Adrenal gland (tissue), 12 donors: ENCODE measurements around the gene SPINT1. TPM values are rescaled to one million over a fixed set of nuclear protein-coding genes. Genes with fewer than 3 reads are reported as not detected.
"Not testable (repeated sequence)": the region's sequence is repeated elsewhere in the genome, so short reads cannot be mapped to it uniquely, and the experiment has no call there.

Experiments used
- DNase-seq, 7 donors: peaks; one replicate each; pipeline ENCODE4 v3.0.0-alpha.2; 2019 to 2020
- H3K27ac ChIP-seq, 5 donors: fragments of 200-600 bp; sonication (generic) in 4 of 5; 1 replicate in 3 of 5; 2 replicates in 2 of 5; pipeline versions ENCODE4 v1.5.1 to v1.8.0; 2016 to 2020; ENCODE audit warnings: mild to moderate bottlenecking in 1 of 5
- H3K27me3 ChIP-seq: fragments of 200-600 bp; 2 replicates; pipeline ENCODE4 v1.8.0; 2021
- H3K36me3 ChIP-seq, 2 donors: fragments of 200-600 bp; replicated peaks in 1 of 2; 1 replicate in 1 of 2; 2 replicates in 1 of 2; pipeline versions ENCODE4 v1.5.1 to v1.8.0; 2018 to 2022
- H3K4me1 ChIP-seq, 2 donors: fragments of 200-600 bp; replicated peaks in 1 of 2; 1 replicate in 1 of 2; 2 replicates in 1 of 2; pipeline versions ENCODE4 v1.5.1 to v1.8.0; 2018 to 2021
- H3K4me3 ChIP-seq, 4 donors: fragments of 200-600 bp; sonication (generic) in 3 of 4; one replicate each; pipeline ENCODE4 v1.5.1; 2016 to 2018
- H3K9me3 ChIP-seq, 3 donors: fragments of 200-600 bp; sonication (generic) in 1 of 3; replicated peaks in 1 of 3; 1 replicate in 2 of 3; 2 replicates in 1 of 3; pipeline versions ENCODE4 v1.5.1 to v1.8.0; 2016 to 2021
- CTCF ChIP-seq, 6 experiments: fragments of 450-650 bp in 4 of 6; fragments of 200-600 bp in 2 of 6; sonication (generic) in 1 of 6; IDR thresholded peaks; 1 replicate in 5 of 6; 2 replicates in 1 of 6; pipeline versions ENCODE4 v1.5.1 to v1.8.0; 2016 to 2021; ENCODE audit warnings: antibody characterized with exemption in 6 of 6, mild to moderate bottlenecking in 2 of 6, moderate library complexity in 1 of 6
- POLR2A ChIP-seq, 2 donors: fragments of 450-650 bp; IDR thresholded peaks; one replicate each; pipeline ENCODE4 v1.6.1; 2017; ENCODE audit warnings: antibody characterized with exemption in 2 of 2, mild to moderate bottlenecking in 2 of 2, moderate library complexity in 1 of 2
- WGBS, 4 donors: extraction: QIAGEN DNeasy Blood & Tissue Kit in 2 of 4; methylation state at CpG; one replicate each; pipeline versions ENCODE4 v1.1.5 to v1.1.7; 2013 to 2017; 5-methylcytosine and 5-hydroxymethylcytosine counted together
- intact Hi-C, 2 donors: fragments of 100-400 bp; cut with DNase I; formaldehyde crosslinking; loops; one replicate each; pipeline versions ENCODE4 v1.14.1 to v1.15.0; 2022 to 2023
- polyA plus RNA-seq, 3 donors: library from polyadenylated mRNA; stranded (reverse); fragments of 200-250 nt in 2 of 3; fragments of 350-450 nt in 1 of 3; fragmentation: Illumina TruSeq in 1 of 3; extraction: RNeasy Lipid Tissue Mini Kit (QIAGEN cat#74804) in 1 of 3; gene quantifications; one replicate each; pipeline ENCODE4 v1.2.3, GENCODE V29; 2013 to 2014
- total RNA-seq, 9 donors: library from RNA; depleted of rRNA in 4 of 9; stranded (reverse); fragments of >200 nt in 4 of 9; fragments of 120-200 nt in 1 of 9; fragmentation: NEBNext Ultra II Directional in 1 of 9; extraction: Animal tissue kit (Norgen Biotek cat#: 25700) in 1 of 9; gene quantifications; one replicate each; pipeline versions ENCODE4 v1.1.0 to v1.2.4, GENCODE V29; 2013 to 2023
- donor health status: healthy with polysubstance abuse.
- donor health status: Bipolar disorder and iron deficiency.
- donor health status: DM: yes; HTN: yes; CAD: no.
- donor health status: DM: no; HTN: no; CAD: no.
- donor health status: DM: no; HTN: no; CAD: no.
- donor health status: DM: yes; HTN: yes; CAD: no.

SPINT1 gene
- total and polyA plus RNA-seq, 12 donors: 0.17 to 5.1 (median 1.2) TPM

GRCh38 chr15:40856746-40857145 lies 12.9 kb downstream of the SPINT1 start:
- 53 to 73% (median 61%) methylated on average over 6 to 8 of the region's 8 CpGs for WGBS, 4 donors
- H3K9me3 ChIP-seq: no peaks in the 10 kb centered on the region
- peaks cover 0 to 5% of the 10 kb centered on the region in 2 donors for H3K4me1 ChIP-seq
- TF ChIP-seq POLR2A (IDR thresholded peaks at IDR 0.05) (no peak), CTCF (IDR thresholded peaks at IDR 0.05) (no peak)
- no peak for DNase-seq
- H3K36me3 ChIP-seq: no peaks in the 10 kb centered on the region
- no peak overlapping the region for H3K27ac ChIP-seq
- intact Hi-C loops: loop anchor here in 1 of 2 donors (5.0 kb wide), 1 partner anchor 36 kb away; the partner anchor contains the start of gene VPS18
- no peak overlapping the region for H3K4me3 ChIP-seq
- no peaks in the 10 kb centered on the region for H3K27me3 ChIP-seq

- H3K36me3 ChIP-seq: no peaks in the 10 kb centered on the region
- no peaks in the 10 kb centered on the region for H3K27me3 ChIP-seq
- H3K27ac ChIP-seq: no peak overlapping the region
- no peaks in the 10 kb centered on the region for H3K9me3 ChIP-seq
- intact Hi-C loops: loop anchor here (2.0 to 5.0 kb wide), 2 partner anchors 35 kb away; partner anchors contain the start of gene VPS18 (in 1 of the 2)
- WGBS, 4 donors: 24 to 33% (median 27%) methylated on average over 15 of the region's 15 CpGs
- no peak overlapping the region for H3K4me3 ChIP-seq
- TF ChIP-seq CTCF (IDR thresholded peaks at IDR 0.05) (peak; percentile 87 to 95 (median 92)), POLR2A (IDR thresholded peaks at IDR 0.05) (no peak)
- H3K4me1 ChIP-seq: peaks cover 0 to 5% of the 10 kb centered on the region in 2 donors
- peak; percentile 63 to 87 (median 75) for DNase-seq
Observed at GRCh38 chr15:40857601-40858341, 13.9 kb downstream of the SPINT1 start.

- no peak for TF ChIP-seq POLR2A (IDR thresholded peaks at IDR 0.05)
- TF ChIP-seq CTCF (IDR thresholded peaks at IDR 0.05): no peak
- WGBS, 4 donors: 39 to 57% (median 46%) methylated on average over 10 of the region's 10 CpGs
- Histone ChIP-seq H3K4me3 (no peak overlapping the region), H3K36me3 (no peaks in the 10 kb centered on the region), H3K27ac (no peak overlapping the region), H3K9me3 (no peaks in the 10 kb centered on the region), H3K4me1 (peaks cover 0 to 5% of the 10 kb centered on the region in 2 donors), H3K27me3 (no peaks in the 10 kb centered on the region)
- peak in 5 of 7 donors; percentile 30 to 67 (median 38) for DNase-seq
- intact Hi-C loops: loop anchor here (2.0 to 5.0 kb wide), 2 partner anchors 34 kb away; partner anchors contain the start of gene VPS18 (in 1 of the 2)
Observed at GRCh38 chr15:40858706-40859105, 14.9 kb downstream of the SPINT1 start.

GRCh38 chr15:40859206-40859851 lies 15.5 kb downstream of the SPINT1 start:
- Histone ChIP-seq H3K27me3 (no peaks in the 10 kb centered on the region), H3K27ac (no peak overlapping the region), H3K36me3 (no peaks in the 10 kb centered on the region), H3K4me3 (no peak overlapping the region), H3K4me1 (peaks cover 0 to 5% of the 10 kb centered on the region in 2 donors), H3K9me3 (no peaks in the 10 kb centered on the region)
- peak; percentile 71 to 88 (median 79) for DNase-seq
- WGBS, 4 donors: 41 to 56% (median 44%) methylated on average over 14 to 18 of the region's 18 CpGs
- intact Hi-C loops: loop anchor here (2.0 to 5.0 kb wide), 2 partner anchors 33 kb away; partner anchors contain the start of gene VPS18 (in 1 of the 2)
- TF ChIP-seq POLR2A (IDR thresholded peaks at IDR 0.05) (no peak), CTCF (IDR thresholded peaks at IDR 0.05) (peak; percentile 38 to 64 (median 56))

- 57 to 68% (median 68%) methylated on average over 4 of the region's 4 CpGs for WGBS, 4 donors
- not testable (repeated sequence) for H3K27me3 ChIP-seq
Observed at GRCh38 chr15:40861147-40861546, 17.3 kb downstream of the SPINT1 start.

More at GRCh38 chr15:40861147-40861546, 17.3 kb downstream of the SPINT1 start:
- H3K4me1 ChIP-seq, H3K9me3 ChIP-seq, H3K4me3 ChIP-seq, H3K27ac ChIP-seq, intact Hi-C loops, H3K36me3 ChIP-seq, DNase-seq: not testable (repeated sequence)
